ENCODE results near the gene APOL4. TPM values are rescaled to one million over a fixed set of nuclear protein-coding genes. Genes with fewer than 3 reads are reported as not detected.

The APOL4 gene
- total and polyA plus RNA-seq, 2 of the 4 experiments (the other 2 are of a cell fraction): 0.07 TPM; not detected in 1

DNA sequence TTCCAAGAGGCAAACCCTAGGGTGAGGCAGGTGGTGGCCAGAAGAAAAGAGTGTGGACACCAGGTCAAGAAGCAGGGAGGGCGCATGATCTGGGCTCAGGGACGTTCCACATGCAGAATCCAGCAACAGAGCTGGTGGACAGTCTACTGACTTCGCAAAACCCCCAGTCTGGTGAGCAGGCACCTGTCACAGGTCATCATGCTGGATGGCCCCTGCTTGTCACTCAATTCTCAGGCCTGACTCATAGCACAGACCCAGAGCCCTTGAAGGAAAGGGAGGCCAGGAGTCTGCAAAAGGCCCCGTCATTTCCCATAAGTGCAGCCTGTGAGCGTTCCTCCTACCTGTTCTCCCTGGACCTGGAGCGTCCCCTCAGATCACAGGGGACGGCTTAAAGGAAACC lies 18.2 kb downstream of the APOL4 start:
- no peaks in the 10 kb centered on the region for H4K20me1 ChIP-seq (ENCODE audit: insufficient read depth, low read length)
- no peak overlapping the region for H2AK5ac ChIP-seq (ENCODE audit: low read depth, low read length)
- no peaks in the 10 kb centered on the region for H3K79me1 ChIP-seq (ENCODE audit: low read depth in 1 of 2, low read length in 2 of 2)
- H3K18ac ChIP-seq (ENCODE audit: low read depth, low read length): no peak overlapping the region
- no peak for ATAC-seq (ENCODE audit: low read depth)
- H2BK20ac ChIP-seq (ENCODE audit: low read depth, low read length): no peak overlapping the region
- no peak overlapping the region for H3K4me3 ChIP-seq (ENCODE audit: insufficient read depth, low read depth, low read length)
- intact Hi-C loops (cut with micrococcal nuclease): no loop called here
- 74% methylated on average over 3 of the region's 7 CpGs; no CpG with 5 or more reads in 1 of the 2 experiments for WGBS, 2 experiments (ENCODE audit: extremely low coverage in 2 of 2, insufficient read length in 1 of 2)
- H3K9ac ChIP-seq (ENCODE audit: low read depth, low read length): no peak overlapping the region
- no peak overlapping the region for H3K23ac ChIP-seq (ENCODE audit: low read depth, low read length)
- no peak overlapping the region for H3K27ac ChIP-seq (ENCODE audit: insufficient read depth, low read length)
- H2AK9ac ChIP-seq (replicated peaks; ENCODE audit: low read depth, low read length, poor library complexity): no peak overlapping the region
- POLR2A ChIA-PET (ENCODE audit: unreplicated experiment): no interaction called here
- H3K36me3 ChIP-seq (ENCODE audit: control insufficient read depth, insufficient read depth, low read length): no peaks in the 10 kb centered on the region
- H4K5ac ChIP-seq (ENCODE audit: low read depth, low read length): no peak overlapping the region
- H2BK15ac ChIP-seq (ENCODE audit: low read depth, low read length): no peak overlapping the region
- dilution Hi-C loops (cut with HindIII; ENCODE audit: low sequenced_read_pairs, unreplicated experiment): no loop called here
- peaks cover 44% of the 10 kb centered on the region for H3K27me3 ChIP-seq (ENCODE audit: control insufficient read depth, insufficient read depth, low read length)
- in situ Hi-C loops (cut with MboI; ENCODE audit: low sequenced_read_pairs): loop anchor here (5.0 kb wide), 1 partner anchor 41 kb away; no protein-coding TSS in a partner anchor
- BruUV-seq (replicated peaks): no TSS peak
- H3K4me2 ChIP-seq (ENCODE audit: low read depth, low read length): no peak overlapping the region
- no peak overlapping the region for H3K56ac ChIP-seq (ENCODE audit: extremely low read depth, insufficient read depth, low read length)
- no peak overlapping the region for H4K91ac ChIP-seq (ENCODE audit: insufficient read depth, low read depth, low read length)
- H3K14ac ChIP-seq (replicated peaks; ENCODE audit: low read depth, low read length): no peak overlapping the region
- no peaks in the 10 kb centered on the region for H3K4me1 ChIP-seq (ENCODE audit: control insufficient read depth, insufficient read depth, low read length)
- CTCF ChIA-PET: interaction anchor here (1.4 kb wide), 1 partner anchor 38 kb away, joined by 4 read pairs; no protein-coding TSS in a partner anchor
- no peaks in the 10 kb centered on the region for H3K9me3 ChIP-seq (ENCODE audit: control insufficient read depth, insufficient read depth, low read length)
- TF ChIP-seq SMC3 (IDR thresholded peaks at IDR 0.05; ENCODE audit: low read depth, low read length): no peak
- no peak for TF ChIP-seq RFX5 (IDR thresholded peaks at IDR 0.05; ENCODE audit: low read depth, low read length)
- TF ChIP-seq POLR2A (IDR thresholded peaks at IDR 0.05; ENCODE audit: low read depth, low read length): no peak
- TF ChIP-seq, protein P1, sequence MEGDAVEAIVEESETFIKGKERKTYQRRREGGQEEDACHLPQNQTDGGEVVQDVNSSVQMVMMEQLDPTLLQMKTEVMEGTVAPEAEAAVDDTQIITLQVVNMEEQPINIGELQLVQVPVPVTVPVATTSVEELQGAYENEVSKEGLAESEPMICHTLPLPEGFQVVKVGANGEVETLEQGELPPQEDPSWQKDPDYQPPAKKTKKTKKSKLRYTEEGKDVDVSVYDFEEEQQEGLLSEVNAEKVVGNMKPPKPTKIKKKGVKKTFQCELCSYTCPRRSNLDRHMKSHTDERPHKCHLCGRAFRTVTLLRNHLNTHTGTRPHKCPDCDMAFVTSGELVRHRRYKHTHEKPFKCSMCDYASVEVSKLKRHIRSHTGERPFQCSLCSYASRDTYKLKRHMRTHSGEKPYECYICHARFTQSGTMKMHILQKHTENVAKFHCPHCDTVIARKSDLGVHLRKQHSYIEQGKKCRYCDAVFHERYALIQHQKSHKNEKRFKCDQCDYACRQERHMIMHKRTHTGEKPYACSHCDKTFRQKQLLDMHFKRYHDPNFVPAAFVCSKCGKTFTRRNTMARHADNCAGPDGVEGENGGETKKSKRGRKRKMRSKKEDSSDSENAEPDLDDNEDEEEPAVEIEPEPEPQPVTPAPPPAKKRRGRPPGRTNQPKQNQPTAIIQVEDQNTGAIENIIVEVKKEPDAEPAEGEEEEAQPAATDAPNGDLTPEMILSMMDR (conservative IDR thresholded peaks at IDR 0.05; ENCODE audit: low read depth, low read length): no peak
- TF ChIP-seq, protein P2, sequence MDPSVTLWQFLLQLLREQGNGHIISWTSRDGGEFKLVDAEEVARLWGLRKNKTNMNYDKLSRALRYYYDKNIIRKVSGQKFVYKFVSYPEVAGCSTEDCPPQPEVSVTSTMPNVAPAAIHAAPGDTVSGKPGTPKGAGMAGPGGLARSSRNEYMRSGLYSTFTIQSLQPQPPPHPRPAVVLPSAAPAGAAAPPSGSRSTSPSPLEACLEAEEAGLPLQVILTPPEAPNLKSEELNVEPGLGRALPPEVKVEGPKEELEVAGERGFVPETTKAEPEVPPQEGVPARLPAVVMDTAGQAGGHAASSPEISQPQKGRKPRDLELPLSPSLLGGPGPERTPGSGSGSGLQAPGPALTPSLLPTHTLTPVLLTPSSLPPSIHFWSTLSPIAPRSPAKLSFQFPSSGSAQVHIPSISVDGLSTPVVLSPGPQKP (IDR thresholded peaks at IDR 0.05; ENCODE audit: borderline replicate concordance, low read depth, low read length): no peak
- TF ChIP-seq CHD1 (IDR thresholded peaks at IDR 0.05; ENCODE audit: low read depth, low read length): no peak
- no peak for TF ChIP-seq BHLHE40 (IDR thresholded peaks at IDR 0.05; ENCODE audit: low read depth, low read length)
- no peak for TF ChIP-seq FOS (IDR thresholded peaks at IDR 0.05; ENCODE audit: low read depth, low read length)
- TF ChIP-seq MXI1 (IDR thresholded peaks at IDR 0.05; ENCODE audit: borderline replicate concordance, low read depth, low read length): no peak
- TF ChIP-seq, protein P3, sequence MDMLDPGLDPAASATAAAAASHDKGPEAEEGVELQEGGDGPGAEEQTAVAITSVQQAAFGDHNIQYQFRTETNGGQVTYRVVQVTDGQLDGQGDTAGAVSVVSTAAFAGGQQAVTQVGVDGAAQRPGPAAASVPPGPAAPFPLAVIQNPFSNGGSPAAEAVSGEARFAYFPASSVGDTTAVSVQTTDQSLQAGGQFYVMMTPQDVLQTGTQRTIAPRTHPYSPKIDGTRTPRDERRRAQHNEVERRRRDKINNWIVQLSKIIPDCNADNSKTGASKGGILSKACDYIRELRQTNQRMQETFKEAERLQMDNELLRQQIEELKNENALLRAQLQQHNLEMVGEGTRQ (IDR thresholded peaks at IDR 0.05; ENCODE audit: low read depth, low read length): no peak
- no peak for TF ChIP-seq RAD21 (IDR thresholded peaks at IDR 0.05; ENCODE audit: low read length)
- TF ChIP-seq RCOR1 (IDR thresholded peaks at IDR 0.05; ENCODE audit: insufficient replicate concordance, low read length): no peak
- TF ChIP-seq NFE2L2 (IDR thresholded peaks at IDR 0.05; ENCODE audit: low read depth, low read length): no peak
- TF ChIP-seq CEBPB (IDR thresholded peaks at IDR 0.05; ENCODE audit: low read depth, low read length): no peak
- TF ChIP-seq MAFK (IDR thresholded peaks at IDR 0.05; ENCODE audit: low read depth, low read length): no peak
- no peak overlapping the region for H2BK5ac ChIP-seq (ENCODE audit: low read depth, low read length, poor library complexity, severe bottlenecking)
- H3K4ac ChIP-seq (ENCODE audit: low read depth, low read length): no peak overlapping the region
- no peaks in the 10 kb centered on the region; the same call in 1 of the 2 replicates for H3K9me1 ChIP-seq (ENCODE audit: insufficient read depth, low read length)
- H2BK120ac ChIP-seq (ENCODE audit: low read depth, low read length): no peak overlapping the region
- no peak overlapping the region for H4K8ac ChIP-seq (ENCODE audit: low read depth in 2 of 2, low read length in 2 of 2)
- H2AFZ ChIP-seq (replicated peaks; ENCODE audit: low read length, poor library complexity): no peak overlapping the region
- no peak for DNase-seq
